ENCODE data around the gene ADAMTSL1.

Gene ADAMTSL1

GRCh38 chr9:18564018-18564880, 90.3 kb downstream of the ADAMTSL1 start:
- Histone ChIP-seq H3K9me3 (ENCODE audit: control insufficient read depth in 1 of 2, low read length in 2 of 2) (peaks cover 0 to 2% of the 10 kb centered on the region in 2 donors), H3K36me3 (ENCODE audit: control insufficient read depth in 1 of 2, insufficient read depth in 2 of 2, low read length in 2 of 2) (no peaks in the 10 kb centered on the region), H3K27me3 (ENCODE audit: low read depth, low read length) (no peaks in the 10 kb centered on the region), H3K4me3 (ENCODE audit: low read depth in 1 of 2, low read length in 2 of 2) (no peak overlapping the region), H3K4me1 (ENCODE audit: control insufficient read depth in 1 of 2, insufficient read depth in 2 of 2, low read length in 2 of 2) (peaks cover 0 to 4% of the 10 kb centered on the region in 2 donors), H3K27ac (ENCODE audit: low read length) (no peak overlapping the region)

- Histone ChIP-seq H3K9me3 (ENCODE audit: control insufficient read depth in 1 of 2, low read length in 2 of 2) (peaks cover 0 to 2% of the 10 kb centered on the region in 2 donors), H3K27me3 (ENCODE audit: low read depth, low read length) (no peaks in the 10 kb centered on the region), H3K4me3 (ENCODE audit: low read depth in 1 of 2, low read length in 2 of 2) (no peak overlapping the region), H3K27ac (ENCODE audit: low read length) (no peak overlapping the region), H3K36me3 (ENCODE audit: control insufficient read depth in 1 of 2, insufficient read depth in 2 of 2, low read length in 2 of 2) (no peaks in the 10 kb centered on the region), H3K4me1 (ENCODE audit: control insufficient read depth in 1 of 2, insufficient read depth in 2 of 2, low read length in 2 of 2) (peaks cover 0 to 6% of the 10 kb centered on the region in 2 donors)
Observed at GRCh38 chr9:18566121-18566520, 92.2 kb downstream of the ADAMTSL1 start.

GRCh38 chr9:18568973-18569372, 95.0 kb downstream of the ADAMTSL1 start:
- no peak overlapping the region for H3K4me3 ChIP-seq (ENCODE audit: low read depth in 1 of 2, low read length in 2 of 2)
- no peak overlapping the region for H3K27ac ChIP-seq (ENCODE audit: low read length)
- no peaks in the 10 kb centered on the region for H3K9me3 ChIP-seq (ENCODE audit: control insufficient read depth in 1 of 2, low read length in 2 of 2)
- no peaks in the 10 kb centered on the region for H3K36me3 ChIP-seq (ENCODE audit: control insufficient read depth in 1 of 2, insufficient read depth in 2 of 2, low read length in 2 of 2)
- no peaks in the 10 kb centered on the region for H3K27me3 ChIP-seq (ENCODE audit: low read depth, low read length)
- H3K4me1 ChIP-seq (ENCODE audit: control insufficient read depth in 1 of 2, insufficient read depth in 2 of 2, low read length in 2 of 2): peaks cover 0 to 6% of the 10 kb centered on the region in 2 donors

- no peaks in the 10 kb centered on the region for H3K36me3 ChIP-seq (ENCODE audit: control insufficient read depth in 1 of 2, insufficient read depth in 2 of 2, low read length in 2 of 2)
- no peaks in the 10 kb centered on the region for H3K27me3 ChIP-seq (ENCODE audit: low read depth, low read length)
- H3K9me3 ChIP-seq (ENCODE audit: control insufficient read depth in 1 of 2, low read length in 2 of 2): no peaks in the 10 kb centered on the region
- H3K4me3 ChIP-seq (ENCODE audit: low read depth in 1 of 2, low read length in 2 of 2): no peak overlapping the region
- H3K4me1 ChIP-seq (ENCODE audit: control insufficient read depth in 1 of 2, insufficient read depth in 2 of 2, low read length in 2 of 2): peaks cover 0 to 6% of the 10 kb centered on the region in 2 donors
- H3K27ac ChIP-seq (ENCODE audit: low read length): no peak overlapping the region
Observed at GRCh38 chr9:18569941-18570630, 96.1 kb downstream of the ADAMTSL1 start.

- H3K4me1 ChIP-seq (ENCODE audit: control insufficient read depth in 1 of 2, insufficient read depth in 2 of 2, low read length in 2 of 2): peaks cover 0 to 6% of the 10 kb centered on the region in 2 donors
- H3K4me3 ChIP-seq (ENCODE audit: low read depth in 1 of 2, low read length in 2 of 2): no peak overlapping the region
- H3K9me3 ChIP-seq (ENCODE audit: control insufficient read depth in 1 of 2, low read length in 2 of 2): no peaks in the 10 kb centered on the region
- H3K36me3 ChIP-seq (ENCODE audit: control insufficient read depth in 1 of 2, insufficient read depth in 2 of 2, low read length in 2 of 2): no peaks in the 10 kb centered on the region
- H3K27me3 ChIP-seq (ENCODE audit: low read depth, low read length): no peaks in the 10 kb centered on the region
- H3K27ac ChIP-seq (ENCODE audit: low read length): no peak overlapping the region
Observed at GRCh38 chr9:18573021-18573556, 99.1 kb downstream of the ADAMTSL1 start.

GRCh38 chr9:18575686-18576085, 101.7 kb downstream of the ADAMTSL1 start:
- Histone ChIP-seq H3K4me3 (ENCODE audit: low read depth in 1 of 2, low read length in 2 of 2) (no peak overlapping the region), H3K9me3 (ENCODE audit: control insufficient read depth in 1 of 2, low read length in 2 of 2) (no peaks in the 10 kb centered on the region), H3K27me3 (ENCODE audit: low read depth, low read length) (no peaks in the 10 kb centered on the region), H3K4me1 (ENCODE audit: control insufficient read depth in 1 of 2, insufficient read depth in 2 of 2, low read length in 2 of 2) (no peaks in the 10 kb centered on the region), H3K36me3 (ENCODE audit: control insufficient read depth in 1 of 2, insufficient read depth in 2 of 2, low read length in 2 of 2) (no peaks in the 10 kb centered on the region), H3K27ac (ENCODE audit: low read length) (no peak overlapping the region)

- Histone ChIP-seq H3K9me3 (ENCODE audit: control insufficient read depth in 1 of 2, low read length in 2 of 2) (no peaks in the 10 kb centered on the region), H3K4me3 (ENCODE audit: low read depth in 1 of 2, low read length in 2 of 2) (no peak overlapping the region), H3K27ac (ENCODE audit: low read length) (no peak overlapping the region), H3K4me1 (ENCODE audit: control insufficient read depth in 1 of 2, insufficient read depth in 2 of 2, low read length in 2 of 2) (no peaks in the 10 kb centered on the region), H3K27me3 (ENCODE audit: low read depth, low read length) (no peaks in the 10 kb centered on the region), H3K36me3 (ENCODE audit: control insufficient read depth in 1 of 2, insufficient read depth in 2 of 2, low read length in 2 of 2) (no peaks in the 10 kb centered on the region)
Observed at GRCh38 chr9:18579536-18579935, 105.6 kb downstream of the ADAMTSL1 start.

GRCh38 chr9:18580151-18580550, 106.2 kb downstream of the ADAMTSL1 start:
- H3K27me3 ChIP-seq (ENCODE audit: low read depth, low read length): no peaks in the 10 kb centered on the region

GRCh38 chr9:18585996-18586395, 112.0 kb downstream of the ADAMTSL1 start:
- H3K36me3 ChIP-seq (ENCODE audit: control insufficient read depth in 1 of 2, insufficient read depth in 2 of 2, low read length in 2 of 2): no peaks in the 10 kb centered on the region
- peaks cover 0 to 2% of the 10 kb centered on the region in 2 donors for H3K9me3 ChIP-seq (ENCODE audit: control insufficient read depth in 1 of 2, low read length in 2 of 2)
- H3K27ac ChIP-seq (ENCODE audit: low read length): no peak overlapping the region
- no peaks in the 10 kb centered on the region for H3K4me1 ChIP-seq (ENCODE audit: control insufficient read depth in 1 of 2, insufficient read depth in 2 of 2, low read length in 2 of 2)
- H3K4me3 ChIP-seq (ENCODE audit: low read depth in 1 of 2, low read length in 2 of 2): no peak overlapping the region
- H3K27me3 ChIP-seq (ENCODE audit: low read depth, low read length): no peaks in the 10 kb centered on the region

More at GRCh38 chr9:18580151-18580550, 106.2 kb downstream of the ADAMTSL1 start:
- Histone ChIP-seq H3K27ac (ENCODE audit: low read length) (no peak overlapping the region), H3K36me3 (ENCODE audit: control insufficient read depth in 1 of 2, insufficient read depth in 2 of 2, low read length in 2 of 2) (no peaks in the 10 kb centered on the region), H3K4me1 (ENCODE audit: control insufficient read depth in 1 of 2, insufficient read depth in 2 of 2, low read length in 2 of 2) (no peaks in the 10 kb centered on the region), H3K4me3 (ENCODE audit: low read depth in 1 of 2, low read length in 2 of 2) (no peak overlapping the region), H3K9me3 (ENCODE audit: control insufficient read depth in 1 of 2, low read length in 2 of 2) (no peaks in the 10 kb centered on the region)

- no peaks in the 10 kb centered on the region for H3K27me3 ChIP-seq (ENCODE audit: low read depth, low read length)
- H3K4me1 ChIP-seq (ENCODE audit: control insufficient read depth in 1 of 2, insufficient read depth in 2 of 2, low read length in 2 of 2): no peaks in the 10 kb centered on the region
- H3K4me3 ChIP-seq (ENCODE audit: low read depth in 1 of 2, low read length in 2 of 2): no peak overlapping the region
- peaks cover 0 to 13% of the 10 kb centered on the region in 2 donors for H3K9me3 ChIP-seq (ENCODE audit: control insufficient read depth in 1 of 2, low read length in 2 of 2)
- no peaks in the 10 kb centered on the region for H3K36me3 ChIP-seq (ENCODE audit: control insufficient read depth in 1 of 2, insufficient read depth in 2 of 2, low read length in 2 of 2)
- H3K27ac ChIP-seq (ENCODE audit: low read length): no peak overlapping the region
Observed at GRCh38 chr9:18588002-18588401, 114.0 kb downstream of the ADAMTSL1 start.

GRCh38 chr9:18591261-18591660, 117.3 kb downstream of the ADAMTSL1 start:
- no peaks in the 10 kb centered on the region for H3K36me3 ChIP-seq (ENCODE audit: control insufficient read depth in 1 of 2, insufficient read depth in 2 of 2, low read length in 2 of 2)
- no peak overlapping the region for H3K27ac ChIP-seq (ENCODE audit: low read length)
- peaks cover 0 to 4% of the 10 kb centered on the region in 2 donors for H3K4me1 ChIP-seq (ENCODE audit: control insufficient read depth in 1 of 2, insufficient read depth in 2 of 2, low read length in 2 of 2)
- H3K9me3 ChIP-seq (ENCODE audit: control insufficient read depth in 1 of 2, low read length in 2 of 2): peaks cover 0 to 13% of the 10 kb centered on the region in 2 donors
- no peak overlapping the region for H3K4me3 ChIP-seq (ENCODE audit: low read depth in 1 of 2, low read length in 2 of 2)
- no peaks in the 10 kb centered on the region for H3K27me3 ChIP-seq (ENCODE audit: low read depth, low read length)
